ENCODE measurements around the gene ATP5F1D.

Gene ATP5F1D

DNA sequence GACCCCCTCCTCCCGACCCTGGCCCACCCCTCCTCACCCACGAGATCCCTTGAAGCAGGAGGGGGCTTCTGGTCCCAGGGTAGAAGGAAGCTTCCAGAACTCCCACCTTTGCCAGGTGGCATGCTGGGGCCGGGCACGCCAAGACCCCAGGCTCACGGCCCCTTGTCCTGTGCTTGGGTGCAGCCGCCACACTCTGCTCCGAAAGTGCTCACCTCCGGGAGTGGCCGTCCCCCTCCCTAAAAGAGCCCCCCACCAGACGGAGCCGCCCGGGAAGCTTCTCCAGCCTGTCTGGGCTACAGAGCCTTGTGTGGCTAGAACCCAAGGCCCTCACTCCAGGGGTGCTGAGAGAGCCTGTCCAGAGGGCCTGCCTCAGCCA, 42.4 kb downstream of the ATP5F1D start:
- DNase-seq: no peak

DNA sequence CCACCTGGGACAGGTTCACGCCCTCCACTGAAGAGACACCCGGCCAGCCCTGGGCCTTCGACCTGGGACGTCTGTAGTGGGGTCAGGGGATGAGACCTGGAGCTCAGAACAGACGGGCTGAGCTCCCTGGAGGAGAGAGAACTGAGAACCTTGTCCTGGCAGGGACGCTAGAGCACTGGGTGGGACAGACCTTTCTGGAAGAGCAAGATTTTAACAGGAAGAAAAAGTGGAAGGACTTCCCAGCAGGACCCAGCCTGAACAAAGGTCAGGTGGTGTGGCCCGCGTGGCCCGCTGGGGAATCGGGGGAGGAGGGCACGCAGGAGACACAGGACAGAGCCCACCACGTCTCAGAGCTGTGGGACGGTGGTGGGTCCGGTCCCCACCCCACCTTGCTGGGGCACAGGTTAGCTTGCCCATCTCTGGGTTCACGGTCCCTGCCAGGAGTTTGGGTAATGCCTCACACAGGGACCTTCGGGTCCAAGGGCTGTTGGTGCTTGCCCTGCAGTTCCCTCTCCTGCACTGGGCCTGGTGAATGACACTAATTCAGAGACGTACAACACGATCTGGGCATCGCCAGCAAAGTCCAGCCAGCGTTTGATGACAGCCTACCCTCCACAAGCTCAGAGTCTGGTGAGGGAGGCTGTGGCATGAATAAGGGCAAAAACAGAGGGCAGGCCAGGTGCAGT, 42.9 kb downstream of the ATP5F1D start:
- no peak for DNase-seq

DNA sequence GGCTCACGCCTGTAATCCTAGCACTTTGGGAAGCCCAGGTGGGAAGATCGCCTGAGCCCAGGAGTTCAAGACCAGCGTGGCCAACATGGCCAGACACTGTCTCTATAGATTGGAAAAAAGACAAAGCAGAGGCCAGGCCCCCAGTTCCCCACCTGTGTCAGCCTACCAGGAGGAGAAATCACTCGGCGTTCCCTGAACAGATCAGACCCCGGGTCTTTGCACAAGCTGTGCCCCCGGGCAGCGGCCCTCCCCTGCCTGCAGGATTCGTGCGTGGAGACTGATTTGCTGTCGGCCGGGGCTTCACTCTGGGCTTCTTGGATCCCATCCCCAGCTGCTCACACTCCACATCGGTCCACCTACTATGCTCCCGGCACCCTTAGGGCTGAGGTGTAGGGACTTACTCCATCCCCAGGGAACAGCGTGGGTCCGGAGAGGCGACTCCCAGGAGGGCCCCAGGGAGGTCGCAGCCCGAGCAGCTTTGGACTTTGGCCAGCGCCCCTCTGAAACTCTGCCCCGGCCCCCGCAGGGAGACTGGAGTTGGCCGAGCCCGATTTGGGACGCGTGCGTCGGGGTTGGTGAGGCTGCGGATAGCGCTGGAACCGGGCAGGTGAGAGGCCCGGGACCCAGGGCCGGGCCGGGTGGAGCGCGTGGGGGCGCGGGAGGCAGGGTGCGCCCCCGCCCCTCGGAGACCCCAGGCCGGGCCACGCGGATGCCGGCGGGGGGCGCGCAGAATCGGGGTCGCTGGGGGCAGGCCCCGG, 43.6 kb downstream of the ATP5F1D start:
- DNase-seq: no peak

- DNase-seq: no peak
Observed at GRCh38 chr19:1285737-1286360, 44.3 kb downstream of the ATP5F1D start, which contains the start of gene EFNA2. Gene EFNA2, plus strand, starts transcription at chr19:1285873. Its CDS starts 296 bp downstream, at chr19:1286169.

GRCh38 chr19:1286487-1287353, 45.2 kb downstream of the ATP5F1D start:
- DNase-seq: no peak

GRCh38 chr19:1287354-1288225, 46.0 kb downstream of the ATP5F1D start:
- DNase-seq: no peak

- no peak for DNase-seq
Observed at GRCh38 chr19:1288226-1288612, 46.7 kb downstream of the ATP5F1D start.

GRCh38 chr19:1288833-1289685, 47.5 kb downstream of the ATP5F1D start:
- no peak for DNase-seq

DNA sequence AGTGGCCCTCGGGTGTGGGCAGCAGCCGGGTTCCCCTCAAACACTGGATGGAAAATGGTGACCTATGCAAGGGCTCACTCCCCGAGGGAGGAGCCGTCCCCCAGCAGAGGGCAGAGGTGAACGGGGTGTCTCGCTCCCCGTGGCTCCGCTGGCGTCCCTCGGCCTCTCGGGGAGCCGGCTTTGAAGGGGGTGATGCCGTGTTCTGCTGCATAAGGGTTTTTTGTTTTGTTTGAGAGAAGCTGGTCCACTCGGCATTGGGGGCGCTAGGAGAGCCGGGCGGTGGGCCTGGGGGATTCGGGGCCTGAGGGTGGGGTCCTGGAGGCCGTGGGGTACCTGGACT, 48.1 kb downstream of the ATP5F1D start:
- DNase-seq: no peak

DNA sequence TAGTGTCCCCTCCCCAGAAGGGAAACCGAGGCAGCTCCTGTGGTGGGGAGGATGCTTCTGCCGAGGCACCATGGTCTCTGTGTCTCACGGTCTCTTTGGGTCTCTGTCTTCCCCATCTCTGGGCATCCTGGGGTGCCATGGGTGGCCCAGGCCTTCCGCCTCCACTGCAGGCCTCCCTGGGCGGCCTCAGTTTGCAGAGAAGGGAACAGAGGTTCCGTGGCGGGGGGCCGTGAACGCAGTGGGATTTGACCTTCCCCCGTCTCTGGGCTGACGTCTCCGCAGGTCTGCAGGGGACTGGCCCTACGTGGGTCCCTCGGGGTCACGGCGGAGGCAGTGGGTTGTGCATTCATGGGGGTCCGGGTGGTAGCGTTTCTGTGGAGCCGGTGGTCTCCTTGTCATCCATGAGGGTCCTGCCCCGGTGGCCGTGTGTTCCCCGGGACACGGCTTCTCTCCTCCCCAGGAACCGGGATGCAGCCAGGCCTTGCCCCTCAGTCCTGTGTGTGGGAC, 48.7 kb downstream of the ATP5F1D start:
- DNase-seq: no peak

DNA sequence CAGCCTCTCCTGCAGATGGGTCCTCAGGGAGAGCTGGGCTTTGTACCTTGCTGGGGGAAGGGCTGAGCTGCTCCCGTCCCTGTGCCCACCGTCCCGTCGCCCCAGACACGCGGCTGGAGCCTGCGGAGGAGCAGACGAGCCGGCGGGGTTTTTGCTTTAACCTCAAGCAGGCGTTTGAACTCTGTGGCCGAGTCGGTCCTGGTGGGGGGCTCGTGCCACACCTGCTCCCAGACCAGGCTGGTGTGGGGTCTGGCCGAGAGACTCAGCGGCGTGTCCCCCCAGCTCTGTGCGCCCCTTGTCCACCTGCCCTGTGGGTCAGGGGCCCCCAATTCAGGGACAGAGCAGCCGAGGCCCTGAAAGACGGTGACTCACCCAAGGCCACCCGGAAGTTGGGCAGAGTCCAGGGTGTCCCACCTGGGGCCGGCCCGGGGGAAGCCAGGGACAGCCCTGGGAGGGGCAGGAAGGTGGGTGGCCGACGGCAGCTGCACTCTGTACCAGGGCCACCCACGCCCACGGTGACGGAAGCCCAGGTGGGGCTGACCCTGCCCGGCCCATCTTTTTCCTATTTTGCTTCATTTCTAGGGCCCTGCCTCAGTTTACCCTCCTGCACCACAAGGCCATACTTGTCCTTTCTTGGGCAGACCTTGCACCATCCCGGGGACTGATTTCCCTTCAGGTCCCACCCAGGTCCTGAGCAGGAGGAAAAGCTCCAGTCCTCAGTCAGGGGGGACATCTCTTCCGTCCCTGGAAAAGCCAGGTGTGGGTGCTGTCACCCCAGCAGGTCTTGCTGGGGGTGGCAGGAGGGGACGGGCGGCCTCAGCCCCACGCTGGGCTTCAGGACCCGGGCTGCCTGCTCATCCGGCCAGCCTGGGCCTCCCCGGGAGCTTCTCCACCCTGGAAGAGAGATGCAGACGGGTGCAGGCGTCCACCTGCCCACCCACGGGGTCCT, 49.4 kb downstream of the ATP5F1D start:
- peak in 1 of 2 donors; percentile 29 for DNase-seq

- DNase-seq: no peak
Observed at GRCh38 chr19:1291761-1292418, 50.3 kb downstream of the ATP5F1D start.

DNA sequence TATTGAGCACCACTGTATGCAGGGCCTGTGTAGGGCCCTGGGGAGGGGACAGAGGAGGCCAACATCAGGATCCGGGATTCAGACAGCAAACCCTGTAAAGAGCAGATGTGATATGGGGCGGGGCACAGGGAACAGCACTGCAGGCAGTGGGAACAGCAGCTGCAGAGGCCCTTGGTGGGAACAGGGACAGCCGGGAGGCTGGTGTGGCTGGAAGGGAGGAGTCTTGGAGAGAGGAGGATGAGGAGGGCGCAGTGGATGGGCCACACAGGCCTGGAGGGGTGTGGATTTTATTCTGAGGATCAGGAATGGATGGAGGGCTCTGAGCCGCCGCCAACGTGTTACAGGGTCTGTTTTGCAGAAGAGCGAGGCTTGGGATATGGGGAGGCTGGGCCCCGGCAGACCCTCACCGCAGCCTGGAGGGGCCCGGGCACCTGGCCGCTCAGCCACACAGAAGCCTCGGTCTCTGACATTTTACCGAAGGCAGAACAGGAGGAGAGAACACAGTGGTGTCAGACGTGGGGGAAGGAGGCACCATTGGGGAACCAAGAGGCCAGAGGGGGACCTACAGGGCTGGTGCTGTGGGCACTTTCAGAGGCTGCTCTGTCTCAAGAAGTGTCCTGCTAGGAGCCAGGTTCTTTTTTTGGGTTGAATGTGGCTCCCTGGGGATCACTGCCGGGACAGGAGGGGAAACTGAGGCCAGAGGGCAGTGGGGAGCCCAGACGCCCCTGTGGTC, 51.0 kb downstream of the ATP5F1D start:
- DNase-seq: no peak

DNA sequence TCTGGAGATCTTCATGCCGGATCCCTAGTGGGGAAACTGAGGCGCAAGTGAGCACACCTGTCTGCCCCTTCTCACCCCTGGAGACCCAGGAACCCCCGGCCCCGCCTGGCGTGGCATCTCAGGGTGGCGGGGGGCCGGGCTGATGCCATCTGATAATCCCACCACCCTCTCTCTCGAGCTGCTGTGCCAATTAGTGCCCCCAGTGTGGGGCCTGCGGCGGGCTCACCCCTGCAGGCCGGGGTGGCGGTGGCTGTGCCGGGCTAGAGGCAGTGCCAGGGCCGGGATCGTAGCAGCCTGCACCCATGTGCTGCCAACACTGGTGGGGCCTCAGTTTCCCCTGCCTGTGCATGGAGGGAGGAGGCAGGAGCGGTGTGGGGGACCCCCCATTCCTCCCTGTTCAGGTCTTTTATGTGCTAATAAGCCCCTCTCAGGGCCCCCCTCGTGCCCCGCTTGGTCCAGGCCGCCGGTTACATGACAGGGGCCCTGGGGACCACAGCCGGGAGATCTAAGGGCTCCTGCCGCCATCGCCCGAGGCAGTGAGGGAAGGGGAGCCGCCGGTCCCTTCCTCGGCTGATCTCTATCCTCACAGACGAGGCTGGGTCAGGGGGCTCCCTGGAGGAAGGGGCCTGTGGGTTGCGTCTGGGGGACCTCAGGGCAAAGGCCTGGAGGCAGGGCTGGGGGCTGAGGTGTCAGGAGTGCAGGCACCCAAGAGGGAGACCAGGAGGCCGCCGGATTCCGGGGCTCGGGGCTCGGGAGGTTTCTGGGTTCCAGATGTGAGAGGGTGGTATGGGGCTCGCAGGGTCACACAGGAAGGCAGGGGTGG, 52.4 kb downstream of the ATP5F1D start:
- no peak for DNase-seq

All from inflammatory macrophage treated with lipopolysaccharide for 1 hour (primary cell).